Ovary (tissue), 9 donors: ENCODE measurements around the gene ARPIN. TPM values are rescaled to one million over a fixed set of nuclear protein-coding genes. Genes with fewer than 3 reads are reported as not detected.

Source experiments
- DNase-seq, 5 donors: peaks; one replicate each; pipeline ENCODE4 v3.0.0-alpha.2; 2019 to 2020
- H3K27ac ChIP-seq, 2 donors: fragments of 200-600 bp; one replicate each; pipeline versions ENCODE4 v1.5.1 to v1.8.0; 2019 to 2022
- H3K27me3 ChIP-seq: fragments of 200-600 bp; one replicate; pipeline ENCODE4 v1.8.0; 2022
- H3K36me3 ChIP-seq: fragments of 200-600 bp; sonication (generic); one replicate; pipeline ENCODE4 v1.5.1; 2019
- H3K4me1 ChIP-seq: one replicate; pipeline ENCODE4 v1.8.1; 2013; ENCODE audit warnings: mild to moderate bottlenecking, moderate library complexity; ENCODE audit not compliant: insufficient read depth
- H3K4me3 ChIP-seq: fragments of 200-600 bp; sonication (generic); one replicate; pipeline ENCODE4 v1.5.1; 2017
- H3K9me3 ChIP-seq, 2 donors: fragments of 200-600 bp in 1 of 2; sonication (generic) in 1 of 2; one replicate each; pipeline versions ENCODE4 v1.5.1 to v1.8.1; 2013 to 2019; ENCODE audit warnings: mild to moderate bottlenecking in 1 of 2, moderate library complexity in 1 of 2
- CTCF ChIP-seq, 3 donors: fragments of 450-650 bp in 2 of 3; fragments of 200-600 bp in 1 of 3; IDR thresholded peaks; one replicate each; pipeline versions ENCODE4 v1.5.1 to v1.8.0; 2016 to 2022; ENCODE audit warnings: antibody characterized with exemption in 3 of 3, mild to moderate bottlenecking in 1 of 3
- EP300 ChIP-seq: sonication (generic); formaldehyde crosslinking; IDR thresholded peaks from one replicate; pipeline ENCODE4 v1.6.1; 2017; ENCODE audit warnings: antibody characterized with exemption
- POLR2A ChIP-seq: fragments of 450-650 bp; IDR thresholded peaks from one replicate; pipeline ENCODE4 v1.6.1; 2017; ENCODE audit warnings: antibody characterized with exemption, mild to moderate bottlenecking, moderate library complexity
- WGBS, 3 donors: extraction: QIAGEN DNeasy Blood & Tissue Kit in 1 of 3; methylation state at CpG; one replicate each; pipeline versions ENCODE4 v1.1.5 to v1.1.7; 2013 to 2017; 5-methylcytosine and 5-hydroxymethylcytosine counted together
- intact Hi-C, 4 donors: fragments of 100-400 bp; cut with DNase I; formaldehyde crosslinking; loops; one replicate each; pipeline versions ENCODE4 v1.11.0 to v1.15.1; 2022 to 2023
- polyA plus RNA-seq, 2 donors: library from polyadenylated mRNA; stranded (reverse); fragments of 200-250 nt in 1 of 2; fragments of 350-450 nt in 1 of 2; fragmentation: Illumina TruSeq in 1 of 2; extraction: RNeasy Lipid Tissue Mini Kit (QIAGEN cat#74804) in 1 of 2; gene quantifications; one replicate each; pipeline ENCODE4 v1.2.3, GENCODE V29; 2013 to 2014
- total RNA-seq, 7 donors: library from RNA; depleted of rRNA in 2 of 7; stranded (reverse); fragments of >200 nt in 2 of 7; fragmentation: NEBNext Ultra II Directional in 3 of 7; extraction: Animal tissue kit (Norgen Biotek cat#: 25700) in 3 of 7; gene quantifications; one replicate each; pipeline versions ENCODE4 v1.1.0 to v1.2.4, GENCODE V29; 2016 to 2023
- donor health status: DM: no; HTN: no; CAD: no; lungs with moderate emphysema.
- donor health status: DM: no; HTN: no; CAD: no.
- donor health status: Bipolar disorder and iron deficiency.
- donor health status: DM: yes; HTN: yes; CAD: no.
- donor health status: DM: no; HTN: no; CAD: no.
- donor health status: DM: yes; HTN: yes; CAD: no.

The ARPIN gene
- total and polyA plus RNA-seq, 9 donors, result 14.2 to 36.5 (median 29.9) TPM

GRCh38 chr15:89912145-89912673 is 543 bp downstream of the ARPIN start:
- Histone ChIP-seq H3K36me3 (no peaks in the 10 kb centered on the region), H3K27ac (peak overlapping the region; percentile 32 to 64), H3K4me1 (peaks cover 4% of the 10 kb centered on the region), H3K4me3 (peak overlapping the region; percentile 97), H3K9me3 (no peaks in the 10 kb centered on the region), H3K27me3 (no peaks in the 10 kb centered on the region)
- WGBS, 3 donors, result 0 to 4% (median 2%) methylated on average over 33 to 36 of the region's 36 CpGs
- intact Hi-C loops, result loop anchor here in 1 of 4 donors (5.0 kb wide), 1 partner anchor 90 kb away; the partner anchor contains the start of gene ZNF710
- TF ChIP-seq CTCF (IDR thresholded peaks at IDR 0.05), result no peak
- no peak for TF ChIP-seq POLR2A
- no peak for TF ChIP-seq EP300
- DNase-seq, result peak; percentile 25 to 51 (median 35)

- Histone ChIP-seq H3K36me3 (no peaks in the 10 kb centered on the region), H3K9me3 (no peaks in the 10 kb centered on the region), H3K27me3 (no peaks in the 10 kb centered on the region), H3K27ac (no peak overlapping the region), H3K4me3 (no peak overlapping the region), H3K4me1 (peaks cover 4% of the 10 kb centered on the region)
- no peak for DNase-seq
- no peak for TF ChIP-seq EP300
- no peak for TF ChIP-seq CTCF (IDR thresholded peaks at IDR 0.05)
- no peak for TF ChIP-seq POLR2A
- intact Hi-C loops, result loop anchor here in 1 of 4 donors (5.0 kb wide), 1 partner anchor 91 kb away; the partner anchor contains the start of gene ZNF710
- WGBS, 3 donors, result 74 to 86% (median 84%) methylated on average over 6 of the region's 6 CpGs
Observed at GRCh38 chr15:89910891-89911626, 1.7 kb downstream of the ARPIN start.

GRCh38 chr15:89909611-89910010 is 3.1 kb downstream of the ARPIN start:
- no peak for DNase-seq
- H3K27me3 ChIP-seq, result no peaks in the 10 kb centered on the region
- no peak overlapping the region for H3K27ac ChIP-seq
- intact Hi-C loops, result loop anchor here in 3 of 4 donors (5.0 to 10.0 kb wide), 4 partner anchors 93 to 315 kb away; partner anchors contain the start of gene ZNF710 (in 1 of the 3)
- 33 to 75% (median 73%) methylated on average over 1 to 2 of the region's 2 CpGs for WGBS, 3 donors
- no peaks in the 10 kb centered on the region for H3K9me3 ChIP-seq
- no peak for TF ChIP-seq CTCF (IDR thresholded peaks at IDR 0.05)
- no peak for TF ChIP-seq EP300
- no peak for TF ChIP-seq POLR2A
- no peaks in the 10 kb centered on the region for H3K36me3 ChIP-seq
- peaks cover 4% of the 10 kb centered on the region for H3K4me1 ChIP-seq
- no peak overlapping the region for H3K4me3 ChIP-seq

GRCh38 chr15:89908226-89908625 is 4.5 kb downstream of the ARPIN start:
- H3K36me3 ChIP-seq, result no peaks in the 10 kb centered on the region
- no peak for DNase-seq
- H3K4me3 ChIP-seq, result no peak overlapping the region
- peaks cover 2% of the 10 kb centered on the region for H3K4me1 ChIP-seq
- no peaks in the 10 kb centered on the region for H3K27me3 ChIP-seq
- TF ChIP-seq CTCF (IDR thresholded peaks at IDR 0.05) (no peak), EP300 (no peak), POLR2A (no peak)
- intact Hi-C loops, result loop anchor here in 3 of 4 donors (10.0 kb wide), 3 partner anchors 167 to 317 kb away; no protein-coding TSS in a partner anchor
- no peak overlapping the region for H3K27ac ChIP-seq
- H3K9me3 ChIP-seq, result no peaks in the 10 kb centered on the region
- WGBS, 3 donors, result 90 to 93% (median 92%) methylated on average over 16 of the region's 16 CpGs
